BE2C (cell line): ENCODE data around the gene ABCA2.
A peak's percentile ranks its signal among the peaks of the same experiment; 100 is the strongest.

Experiments
- DNase-seq: peaks from one replicate; pipeline ENCODE4 v3.0.0-alpha.2; 2020
- H3K27me3 ChIP-seq: fragments of 250-450 bp; sonication (Bioruptor Pico); 2 replicates; pipeline ENCODE4 v1.5.1; 2020; ENCODE audit warnings: mild to moderate bottlenecking
- H3K36me3 ChIP-seq: fragments of 250-450 bp; sonication (Bioruptor Pico); 2 replicates; pipeline ENCODE4 v1.5.1; 2020; ENCODE audit warnings: mild to moderate bottlenecking
- H3K4me1 ChIP-seq: fragments of 250-450 bp; sonication (Bioruptor Pico); 2 replicates; pipeline ENCODE4 v1.5.1; 2020
- H3K4me3 ChIP-seq: 2 replicates; pipeline ENCODE4 v1.5.1; 2011; ENCODE audit warnings: low read depth, low read length
- H3K9me3 ChIP-seq: fragments of 250-450 bp; sonication (Bioruptor Pico); 2 replicates; pipeline ENCODE4 v1.5.1; 2020
- TF ChIP-seq, protein P1 (sequence below): IDR thresholded peaks from 2 replicates; pipeline ENCODE4 v1.5.1; 2012; ENCODE audit warnings: mild to moderate bottlenecking, low read depth, low read length

Gene ABCA2

DNA sequence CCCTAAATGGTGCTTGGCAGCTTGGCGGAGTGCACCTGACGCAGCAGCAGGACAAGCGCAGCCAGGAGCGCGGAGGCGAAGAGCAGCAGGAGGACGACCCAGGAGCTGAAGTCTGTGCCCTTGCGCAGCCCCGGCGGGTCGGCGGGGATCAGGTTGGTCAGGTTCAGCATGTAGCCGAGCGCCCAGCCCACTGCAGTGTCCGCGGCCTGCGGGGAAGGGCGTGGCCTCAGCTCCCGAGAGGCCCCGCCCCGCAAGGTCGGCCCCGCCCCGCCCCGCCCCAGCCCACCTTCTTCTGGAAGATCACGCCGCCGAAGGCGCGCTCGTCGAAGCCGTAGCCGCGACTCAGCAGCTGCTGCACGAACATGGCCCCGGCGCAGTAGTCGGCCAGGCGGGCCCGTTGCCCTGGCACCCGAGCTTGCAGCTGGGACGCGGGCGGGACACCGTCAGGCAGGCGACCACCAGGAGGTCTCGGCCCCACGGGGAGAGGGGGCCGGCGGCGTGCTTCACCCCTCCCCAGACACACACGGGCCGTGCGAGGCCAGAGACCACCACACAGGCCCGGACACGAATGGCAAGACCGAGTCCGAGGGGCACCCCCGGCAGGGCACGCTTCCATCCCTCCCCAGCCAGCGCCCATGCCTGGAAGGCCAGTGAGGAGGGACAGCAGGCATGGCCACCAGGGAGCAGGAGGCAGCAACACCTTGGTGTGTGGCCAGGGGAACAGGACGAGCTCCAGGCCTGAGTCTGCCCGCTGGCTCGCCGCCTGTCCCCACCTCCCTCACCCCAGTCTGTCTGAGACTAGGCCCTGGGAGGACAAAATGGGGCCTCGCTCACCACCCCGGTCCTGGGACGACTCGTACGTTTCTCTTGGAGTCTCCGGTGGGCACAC is 20.9 kb upstream of the ABCA2 start:
- DNase-seq, result no peak
- Histone ChIP-seq H3K4me3 (no peak overlapping the region), H3K4me1 (peaks cover 6% of the 10 kb centered on the region), H3K27me3 (peaks cover 9% of the 10 kb centered on the region), H3K9me3 (no peaks in the 10 kb centered on the region), H3K36me3 (no peaks in the 10 kb centered on the region)
- TF ChIP-seq, protein P1, sequence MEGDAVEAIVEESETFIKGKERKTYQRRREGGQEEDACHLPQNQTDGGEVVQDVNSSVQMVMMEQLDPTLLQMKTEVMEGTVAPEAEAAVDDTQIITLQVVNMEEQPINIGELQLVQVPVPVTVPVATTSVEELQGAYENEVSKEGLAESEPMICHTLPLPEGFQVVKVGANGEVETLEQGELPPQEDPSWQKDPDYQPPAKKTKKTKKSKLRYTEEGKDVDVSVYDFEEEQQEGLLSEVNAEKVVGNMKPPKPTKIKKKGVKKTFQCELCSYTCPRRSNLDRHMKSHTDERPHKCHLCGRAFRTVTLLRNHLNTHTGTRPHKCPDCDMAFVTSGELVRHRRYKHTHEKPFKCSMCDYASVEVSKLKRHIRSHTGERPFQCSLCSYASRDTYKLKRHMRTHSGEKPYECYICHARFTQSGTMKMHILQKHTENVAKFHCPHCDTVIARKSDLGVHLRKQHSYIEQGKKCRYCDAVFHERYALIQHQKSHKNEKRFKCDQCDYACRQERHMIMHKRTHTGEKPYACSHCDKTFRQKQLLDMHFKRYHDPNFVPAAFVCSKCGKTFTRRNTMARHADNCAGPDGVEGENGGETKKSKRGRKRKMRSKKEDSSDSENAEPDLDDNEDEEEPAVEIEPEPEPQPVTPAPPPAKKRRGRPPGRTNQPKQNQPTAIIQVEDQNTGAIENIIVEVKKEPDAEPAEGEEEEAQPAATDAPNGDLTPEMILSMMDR, result no peak

DNA sequence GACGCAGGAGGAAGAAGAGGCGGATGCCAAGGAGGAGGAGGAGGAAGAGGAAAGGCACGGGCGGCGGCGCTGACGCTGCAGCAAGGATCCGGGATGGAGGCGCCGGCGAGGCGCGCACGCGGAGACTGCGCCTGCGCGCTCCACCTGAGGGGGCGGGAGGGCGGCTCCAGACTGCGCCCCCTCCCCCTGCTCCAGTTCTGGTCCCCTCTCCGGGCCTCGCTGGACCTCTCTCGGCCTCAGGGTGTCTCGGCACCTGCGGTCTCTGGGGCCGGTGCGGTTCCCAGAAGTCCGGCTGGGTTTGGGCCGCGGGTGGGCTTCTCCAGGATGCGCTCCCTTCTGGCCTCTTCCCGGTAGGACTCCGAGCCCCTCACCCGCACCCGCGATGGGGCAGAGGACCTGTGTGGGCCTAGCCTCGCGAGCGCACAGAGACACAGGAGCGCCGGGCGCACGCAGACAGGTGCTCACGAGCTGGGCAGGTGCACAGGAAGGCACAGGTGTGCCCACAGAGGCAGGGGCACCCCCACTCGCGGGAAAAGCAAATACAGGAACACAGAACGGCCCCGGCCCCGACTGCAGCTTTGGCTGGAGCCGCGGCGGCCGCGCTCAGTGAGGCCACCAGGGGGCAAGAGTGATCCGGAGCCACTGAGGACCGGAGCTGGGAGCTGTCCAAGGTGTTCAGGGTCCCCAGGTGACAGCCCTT is 18.2 kb upstream of the ABCA2 start, which contains the start of gene NPDC1:
TSS of gene NPDC1 (minus strand) at position 90 of the 700 bp plus-strand sequence. CDS start 188 bp downstream, outside the sequence.
- H3K9me3 ChIP-seq, result no peaks in the 10 kb centered on the region
- peaks cover 9% of the 10 kb centered on the region for H3K27me3 ChIP-seq
- peaks cover 14% of the 10 kb centered on the region for H3K4me1 ChIP-seq
- TF ChIP-seq, protein P1, result peak; percentile 82
- H3K4me3 ChIP-seq, result peak within 1 kb of the TSS; percentile 83
- H3K36me3 ChIP-seq, result no peaks in the 10 kb centered on the region
- DNase-seq, result peak; percentile 90

DNA sequence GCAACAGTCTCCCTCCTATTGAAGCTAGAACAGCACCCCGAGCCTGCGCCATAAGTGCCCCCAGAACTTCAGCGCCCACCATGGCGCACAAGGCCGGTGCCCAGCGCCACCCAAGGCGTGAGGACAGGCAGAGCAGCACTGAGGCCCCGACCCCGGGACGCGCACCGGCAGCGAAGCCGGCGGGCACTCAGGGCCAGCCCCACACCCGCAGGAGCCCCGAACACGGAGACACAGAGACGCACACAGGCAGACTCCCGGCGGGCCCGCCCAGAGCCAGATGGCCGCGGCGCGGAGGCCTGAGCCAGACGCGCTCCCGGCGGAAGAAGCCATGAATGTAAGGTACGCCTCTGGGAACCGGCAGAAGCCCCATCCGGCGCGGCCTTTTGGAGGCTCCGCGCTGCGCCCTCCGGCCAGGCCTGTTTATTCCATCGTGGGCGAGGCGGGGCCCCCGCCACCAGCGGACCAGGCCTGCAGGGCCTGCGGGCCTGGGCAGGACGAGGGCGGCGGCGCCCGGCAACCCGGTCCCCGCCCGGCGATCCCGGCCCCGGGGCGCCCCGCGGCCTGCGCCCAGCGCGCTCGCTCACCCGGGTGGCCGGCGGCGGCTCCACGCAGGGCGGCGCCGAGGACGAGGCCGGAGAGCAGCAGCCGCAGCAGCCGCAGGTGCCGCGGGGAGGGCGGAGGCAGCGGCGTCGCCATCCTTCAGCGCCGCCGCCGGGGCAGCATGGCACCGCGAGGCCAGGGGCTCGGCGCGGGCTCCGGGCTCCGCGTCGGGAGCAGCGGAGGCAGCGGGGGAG is 17.5 kb upstream of the ABCA2 start:
- TF ChIP-seq, protein P1, result no peak
- DNase-seq, result peak; percentile 79
- H3K4me1 ChIP-seq, result peaks cover 14% of the 10 kb centered on the region

DNA sequence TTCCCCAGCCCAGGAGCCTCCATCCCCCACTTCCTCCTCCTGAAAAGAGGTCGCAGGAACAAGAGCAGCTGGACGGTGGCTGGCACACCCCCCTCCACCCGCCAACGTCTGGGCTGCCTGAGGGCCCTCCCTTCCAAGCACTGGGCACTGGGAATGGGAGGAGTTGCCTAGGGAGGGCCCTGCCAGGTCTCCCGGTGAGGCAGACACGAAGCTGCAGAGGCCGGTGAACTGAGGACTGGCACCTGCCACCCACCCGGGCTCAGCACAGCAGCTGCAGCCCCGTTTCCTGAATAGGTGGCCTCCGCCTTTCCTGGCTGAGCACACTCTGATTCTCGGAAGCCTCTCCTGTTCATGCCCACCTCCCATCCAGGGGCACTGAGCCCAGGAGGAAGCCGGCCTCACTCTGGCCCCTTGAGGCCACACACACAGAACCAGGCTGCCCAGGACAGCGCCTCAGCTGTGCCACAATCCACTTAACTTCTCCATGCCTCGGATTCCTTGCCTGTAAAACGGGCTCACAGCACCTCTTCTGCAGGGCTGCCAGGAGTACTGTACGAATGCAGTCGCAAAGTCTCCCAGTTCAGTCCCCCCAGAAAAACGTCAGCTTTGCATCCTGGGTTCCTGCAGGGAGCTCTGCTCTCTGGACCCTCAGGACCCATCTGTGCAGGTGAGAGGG is 16.6 kb upstream of the ABCA2 start:
- peak overlapping the region; percentile 83 for H3K4me3 ChIP-seq
- TF ChIP-seq, protein P1, result no peak
- peaks cover 11% of the 10 kb centered on the region for H3K36me3 ChIP-seq
- no peaks in the 10 kb centered on the region for H3K9me3 ChIP-seq
- peaks cover 8% of the 10 kb centered on the region for H3K27me3 ChIP-seq
- H3K4me1 ChIP-seq, result peaks cover 14% of the 10 kb centered on the region
- DNase-seq, result no peak

More for the DNA sequence above, 17.5 kb upstream of the ABCA2 start:
- no peaks in the 10 kb centered on the region for H3K9me3 ChIP-seq
- H3K27me3 ChIP-seq, result peaks cover 9% of the 10 kb centered on the region
- peak overlapping the region; percentile 83 for H3K4me3 ChIP-seq
- H3K36me3 ChIP-seq, result peaks cover 6% of the 10 kb centered on the region; the same call in 1 of the 2 replicates

DNA sequence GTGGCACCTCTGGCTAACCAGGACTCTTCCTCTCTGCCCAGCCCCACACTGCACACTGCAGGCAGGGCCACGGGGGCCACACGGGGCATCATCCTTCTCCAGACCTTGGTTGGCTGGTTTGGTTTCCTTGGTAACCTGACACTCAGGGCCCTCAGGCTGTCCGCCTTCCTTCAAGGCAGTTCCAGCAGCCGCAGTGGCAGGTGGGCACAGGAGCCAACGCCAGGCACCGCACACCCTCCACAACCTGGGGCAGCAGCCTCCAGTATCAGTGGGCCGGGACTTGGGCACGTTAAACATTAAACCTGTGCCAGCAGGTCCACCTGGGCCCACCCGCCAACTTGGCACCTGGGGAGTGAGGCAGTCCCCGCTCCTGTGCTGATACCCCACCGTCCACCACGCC is 16.0 kb upstream of the ABCA2 start:
- H3K36me3 ChIP-seq, result peaks cover 17% of the 10 kb centered on the region
- no peak for DNase-seq
- peaks cover 14% of the 10 kb centered on the region for H3K4me1 ChIP-seq
- peaks cover 2% of the 10 kb centered on the region for H3K27me3 ChIP-seq
- no peaks in the 10 kb centered on the region for H3K9me3 ChIP-seq
- H3K4me3 ChIP-seq, result peak overlapping the region; percentile 83
- TF ChIP-seq, protein P1, result no peak
